Measurements from ENCODE around the gene TEX19.
"Not testable (repeated sequence)": the region's sequence is repeated elsewhere in the genome, so short reads cannot be mapped to it uniquely, and the experiment has no call there.

TEX19 gene

DNA sequence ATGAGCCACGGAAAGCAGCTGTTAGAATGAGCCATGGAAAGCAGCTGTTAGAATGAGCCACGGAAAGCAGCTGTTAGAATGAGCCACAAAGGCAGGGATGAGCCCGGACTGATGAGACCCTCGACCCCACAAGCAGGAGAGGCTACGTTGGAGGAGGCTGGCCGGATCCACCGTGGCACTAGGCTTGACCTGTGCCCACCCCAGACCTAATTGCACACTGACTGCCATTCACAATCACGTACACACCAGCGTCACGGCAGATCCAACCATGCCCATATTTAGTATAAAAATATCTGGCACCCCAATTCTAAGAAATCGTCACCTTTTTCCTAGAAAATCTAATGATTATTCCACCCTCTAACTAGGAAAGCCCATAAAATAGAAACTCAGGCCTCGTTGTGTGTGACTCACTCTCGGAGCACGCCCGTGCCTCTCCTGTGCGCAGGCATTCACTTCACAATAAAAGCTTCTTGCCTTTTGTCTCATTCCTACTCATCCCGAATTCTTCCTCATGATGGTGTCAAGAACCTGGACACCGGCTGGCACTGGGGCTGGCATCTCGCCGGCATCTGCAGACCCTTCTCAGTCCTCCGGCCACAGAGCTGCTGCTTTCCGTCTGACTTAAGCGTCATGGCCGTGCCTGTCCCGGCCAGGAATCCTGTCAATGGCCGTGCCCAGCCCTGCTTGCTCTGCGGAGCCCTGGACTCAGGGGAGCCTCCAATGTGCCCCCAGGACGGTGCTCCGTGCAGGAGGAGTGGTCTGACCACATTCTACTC is 20.0 kb upstream of the TEX19 start:
- DNase-seq (ENCODE audit: low read depth): no peak

DNA sequence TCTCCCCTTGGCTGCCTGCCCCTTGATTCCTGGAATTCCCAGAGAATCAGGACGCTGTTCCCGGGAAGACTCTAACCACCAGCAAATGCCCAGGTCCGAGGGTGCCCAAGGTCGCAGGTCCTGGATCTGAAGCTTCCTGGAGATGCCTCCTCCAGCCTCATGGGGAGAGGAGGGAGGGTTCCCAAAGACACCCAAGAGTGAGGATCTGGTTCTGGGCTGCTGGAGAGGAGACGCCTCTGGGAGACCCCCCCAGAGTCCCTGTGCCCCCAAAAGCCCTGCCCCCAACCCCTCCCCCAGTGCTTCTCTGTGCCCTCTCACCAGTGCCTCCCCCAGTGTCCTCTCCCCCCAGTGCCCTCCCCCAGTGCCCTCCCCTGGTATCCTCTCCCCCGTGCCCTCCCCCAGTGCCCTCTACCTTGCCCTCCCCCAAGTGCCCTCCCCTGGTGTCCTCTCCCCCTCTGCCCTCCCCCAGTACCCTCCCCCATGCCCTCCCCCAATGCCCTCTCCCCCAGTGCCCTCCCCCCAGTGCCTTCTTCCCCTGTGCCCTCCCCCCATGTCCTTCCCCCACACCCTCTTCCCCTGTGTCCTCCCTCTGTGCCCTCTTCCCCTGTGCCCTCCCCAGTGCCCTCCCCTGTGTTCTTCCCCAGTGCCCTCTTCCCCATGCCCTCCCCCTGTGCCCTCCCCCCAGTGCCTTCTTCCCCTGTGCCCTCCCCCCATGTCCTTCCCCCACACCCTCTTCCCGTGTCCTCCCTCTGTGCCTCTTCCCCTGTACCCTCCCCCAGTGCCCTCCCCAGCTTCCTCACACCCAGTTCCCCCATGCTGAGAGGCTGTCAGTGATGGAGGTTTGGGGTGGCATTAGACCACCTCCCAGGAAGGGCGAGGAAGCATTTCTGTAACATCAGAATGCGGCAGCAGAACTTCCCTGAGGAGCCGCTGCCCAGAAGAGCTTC is 19.1 kb upstream of the TEX19 start:
- DNase-seq (ENCODE audit: low read depth): no peak

DNA sequence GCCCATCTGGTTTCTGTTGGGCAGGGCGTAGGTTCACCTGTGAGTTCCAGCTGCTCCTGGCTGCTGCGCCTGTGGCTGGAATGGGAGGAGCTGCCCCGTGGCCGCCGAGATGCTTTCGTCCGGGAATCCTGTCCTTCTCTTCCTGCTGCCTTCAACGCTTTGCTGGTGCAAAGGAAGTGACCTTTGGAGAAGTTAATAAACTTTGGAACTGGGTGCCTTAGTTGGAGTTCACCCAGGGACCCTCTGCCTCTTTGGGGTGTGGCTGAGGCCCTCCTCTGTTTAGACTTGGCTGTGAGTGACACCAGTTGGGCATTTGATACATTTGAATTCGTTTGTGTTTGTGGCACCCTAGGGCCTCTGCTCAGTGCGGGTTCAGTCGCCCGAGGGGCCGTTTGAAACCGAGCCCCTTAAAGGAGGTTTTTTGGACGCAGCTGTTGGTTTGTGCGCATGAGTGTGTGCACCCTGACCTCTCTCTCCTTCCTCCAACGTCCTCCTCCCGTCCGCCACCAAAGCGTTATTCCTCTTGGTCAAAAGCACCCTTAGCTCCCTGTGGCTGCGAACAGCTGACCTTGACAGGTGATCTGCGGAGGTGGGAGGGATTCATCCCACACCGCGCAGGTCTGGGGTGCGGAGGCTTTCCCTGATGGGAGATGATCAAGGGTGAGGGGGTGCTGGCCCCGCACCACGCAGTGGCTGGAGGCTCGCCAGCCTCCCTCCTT is 16.5 kb upstream of the TEX19 start:
- DNase-seq (ENCODE audit: low read depth): no peak

DNA sequence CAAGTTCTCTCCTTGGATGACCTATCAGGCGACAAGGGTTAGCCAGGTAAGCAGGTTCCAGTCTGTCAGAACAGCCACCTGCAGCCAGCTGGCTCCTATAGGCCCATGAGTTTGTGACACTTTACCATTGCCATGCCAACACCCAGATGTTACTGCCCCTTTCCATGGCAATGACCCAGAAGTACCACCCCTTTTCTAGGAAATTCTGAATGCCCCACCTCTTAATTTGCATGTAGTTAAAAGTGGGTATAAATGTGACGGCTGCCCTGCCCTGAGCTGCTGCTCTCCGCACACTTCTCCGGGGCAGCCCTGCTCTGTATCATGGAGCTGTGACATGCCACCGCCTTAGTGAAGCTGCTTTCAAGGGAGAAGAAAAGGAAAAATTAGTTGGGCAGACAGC is 15.5 kb upstream of the TEX19 start:
- no peak for DNase-seq (ENCODE audit: low read depth)

DNA sequence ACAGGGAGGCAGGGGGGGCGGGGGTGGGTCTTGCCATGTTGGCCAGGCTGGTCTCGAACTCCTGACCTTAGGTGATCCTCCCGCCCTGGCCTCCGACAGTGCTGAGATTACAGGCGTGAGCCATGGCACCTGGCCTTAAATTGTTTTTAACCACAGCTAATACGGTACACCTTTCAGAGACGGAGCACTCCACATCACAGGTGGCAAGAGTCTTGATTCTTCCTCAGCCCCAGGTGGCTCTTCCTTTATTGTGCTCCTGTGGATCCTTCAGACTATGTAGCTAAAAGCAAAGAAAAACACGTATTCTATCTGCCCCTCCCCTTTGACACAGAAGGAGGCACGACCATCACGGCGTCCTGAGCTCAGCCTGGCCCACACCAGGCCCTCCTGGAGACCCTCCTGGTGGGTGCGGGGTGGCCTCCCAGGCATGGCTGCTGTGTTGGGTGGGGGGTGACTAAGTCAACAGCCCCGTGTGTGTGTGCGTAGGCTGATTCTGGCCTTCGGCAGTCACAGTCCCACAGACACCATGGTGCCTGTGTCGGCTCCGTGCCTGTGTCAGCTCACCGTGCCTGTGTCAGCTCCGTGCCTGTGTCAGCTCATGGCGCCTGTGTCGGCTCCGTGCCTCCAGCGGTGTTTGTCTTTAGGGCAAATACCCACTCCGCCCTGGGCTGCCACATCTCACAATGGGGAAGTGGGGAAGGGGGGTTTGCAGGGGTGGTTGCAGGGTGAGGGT is 14.7 kb upstream of the TEX19 start:
- no peak for DNase-seq (ENCODE audit: low read depth)

DNA sequence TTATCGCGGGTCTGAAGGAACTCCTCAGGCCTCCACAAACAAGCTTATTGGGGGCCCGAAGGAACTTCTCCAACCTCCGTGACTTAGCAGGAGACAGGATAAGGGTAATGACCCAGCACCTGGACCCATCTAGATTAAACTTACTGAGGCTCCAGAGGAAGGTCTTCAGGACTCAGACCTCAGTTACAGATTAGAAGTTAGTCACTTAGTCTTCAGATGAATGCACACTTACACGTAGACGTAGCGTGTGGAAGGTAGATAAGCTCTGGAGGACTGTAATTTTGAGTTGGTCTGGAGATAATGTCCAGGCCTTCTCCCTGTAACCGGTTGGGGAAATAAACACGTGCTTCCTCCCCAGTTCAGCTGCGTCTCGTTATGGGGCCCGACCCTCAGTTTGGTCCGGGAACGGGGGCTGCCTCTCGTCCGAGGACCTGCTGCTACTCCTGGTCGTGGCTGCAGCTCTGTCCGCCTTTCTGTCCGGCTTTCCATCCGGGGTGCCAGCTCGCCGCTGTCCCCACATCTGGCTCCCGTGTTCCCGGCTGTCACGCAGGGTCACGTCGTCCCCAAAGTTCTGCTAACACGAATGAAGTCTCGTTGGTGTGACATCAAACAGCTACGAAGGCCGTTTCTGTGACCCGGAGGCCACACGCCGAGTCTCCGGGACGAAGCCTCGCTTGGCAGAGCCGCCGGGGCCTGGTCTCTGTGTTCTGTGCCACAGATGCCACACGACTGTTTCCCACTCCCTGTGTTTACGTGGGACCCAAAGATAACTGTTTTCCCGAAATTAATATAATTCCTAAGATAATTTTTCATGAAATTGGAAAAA is 13.7 kb upstream of the TEX19 start:
- no peak for DNase-seq (ENCODE audit: low read depth)

DNA sequence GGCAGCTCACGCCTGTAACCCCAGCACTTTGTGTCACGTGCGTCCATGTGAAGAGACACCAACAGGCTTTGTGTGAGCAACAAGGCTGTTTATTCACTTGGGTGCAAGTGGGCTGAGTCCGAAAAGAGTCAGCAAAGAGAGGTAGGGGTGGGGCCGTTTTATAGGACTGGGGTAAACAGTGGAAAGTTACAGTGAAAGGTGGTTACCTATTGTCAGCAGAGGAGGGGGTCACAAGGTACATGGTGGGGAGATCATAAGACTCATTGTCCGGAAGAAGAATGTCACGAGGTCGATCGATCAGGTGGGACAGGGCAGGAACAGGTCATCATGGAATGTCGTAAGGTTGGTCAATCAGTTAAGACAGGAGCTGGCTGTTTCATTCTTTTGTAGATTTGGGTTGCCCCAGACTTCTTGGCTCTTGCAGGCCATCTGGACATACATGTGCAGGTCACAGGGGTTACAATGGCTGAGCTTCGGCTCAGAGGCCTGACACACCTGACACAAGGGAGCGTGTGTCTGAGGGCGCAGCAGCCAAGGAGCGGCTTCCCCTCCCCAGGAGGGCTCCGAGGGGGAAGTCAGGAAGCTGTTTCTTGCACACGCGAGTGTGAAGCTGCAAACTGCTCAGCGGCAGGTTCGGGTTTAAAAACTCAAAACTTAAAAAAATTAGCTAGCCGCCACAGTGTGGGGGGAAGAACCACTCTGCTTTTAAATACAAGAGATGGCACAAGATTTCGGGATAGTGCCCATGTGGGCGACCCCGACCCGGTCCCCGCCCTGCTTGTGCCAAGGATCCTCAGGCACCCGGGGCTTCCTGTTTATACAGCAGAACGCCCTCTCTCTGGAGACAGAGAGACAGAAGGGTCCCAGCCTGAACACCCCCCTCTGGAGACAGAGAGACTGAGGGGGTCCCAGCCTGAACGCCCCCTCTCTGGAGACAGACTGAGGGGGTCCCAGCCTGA is 12.4 kb upstream of the TEX19 start:
- no peak for DNase-seq (ENCODE audit: low read depth)

DNA sequence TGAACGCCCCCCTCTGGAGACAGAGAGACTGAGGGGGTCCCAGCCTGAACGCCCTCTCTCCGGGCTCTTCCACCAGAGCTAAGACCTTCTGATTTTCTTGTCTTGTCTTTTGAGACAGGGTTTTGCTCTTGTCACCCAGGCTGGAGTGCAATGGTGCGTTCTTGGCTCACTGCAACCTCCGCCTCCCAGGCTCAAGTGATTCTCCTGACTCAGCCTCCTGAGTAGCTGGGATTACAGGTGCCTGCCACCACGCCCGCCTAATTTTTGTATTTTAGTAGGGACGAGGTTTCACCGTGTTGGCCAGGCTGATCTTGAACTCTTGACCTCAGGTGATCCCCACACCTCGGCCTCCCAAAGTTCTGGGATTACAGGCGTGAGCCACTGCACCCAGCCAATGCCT is 11.1 kb upstream of the TEX19 start:
- DNase-seq (ENCODE audit: low read depth): not testable (repeated sequence)

DNA sequence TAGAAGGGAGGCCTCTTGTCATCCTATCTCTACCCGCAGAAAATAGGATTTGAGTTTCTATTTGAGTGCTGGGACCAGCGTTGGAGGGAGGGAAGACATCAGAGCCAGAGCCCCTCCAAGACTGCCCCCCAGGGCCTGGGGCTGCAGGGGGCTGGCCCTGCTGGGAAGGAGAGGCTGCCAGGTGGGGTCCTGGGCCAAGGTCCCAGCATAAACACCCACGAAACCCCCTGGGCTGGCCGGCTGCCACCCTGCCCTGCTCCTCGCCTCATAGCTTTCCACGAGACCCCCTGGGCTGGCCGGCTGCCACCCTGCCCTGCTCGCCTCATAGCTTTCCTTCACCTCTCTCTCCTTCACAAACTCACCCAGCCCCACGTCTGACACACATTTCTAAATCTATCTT is 10.6 kb upstream of the TEX19 start:
- no peak for DNase-seq (ENCODE audit: low read depth)

DNA sequence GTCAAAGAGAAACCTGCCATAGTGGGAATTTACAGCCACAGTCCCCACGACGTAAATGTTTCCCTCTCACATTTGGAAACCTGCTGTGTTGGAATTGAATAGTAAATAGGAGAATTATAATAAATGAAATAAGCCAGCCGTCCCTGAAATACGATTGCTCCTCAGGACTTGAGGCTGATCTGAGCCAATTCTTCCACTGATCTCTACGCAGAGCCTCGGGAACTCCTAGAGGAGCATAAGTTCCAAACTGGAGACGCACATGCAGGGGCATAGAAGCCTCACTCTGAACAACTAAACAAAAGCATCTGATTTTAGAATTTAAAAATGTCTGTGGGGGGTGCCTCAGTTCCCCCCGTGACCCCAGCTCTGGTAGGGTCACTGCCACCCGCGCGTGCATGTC is 10.2 kb upstream of the TEX19 start:
- no peak for DNase-seq (ENCODE audit: low read depth)

DNA sequence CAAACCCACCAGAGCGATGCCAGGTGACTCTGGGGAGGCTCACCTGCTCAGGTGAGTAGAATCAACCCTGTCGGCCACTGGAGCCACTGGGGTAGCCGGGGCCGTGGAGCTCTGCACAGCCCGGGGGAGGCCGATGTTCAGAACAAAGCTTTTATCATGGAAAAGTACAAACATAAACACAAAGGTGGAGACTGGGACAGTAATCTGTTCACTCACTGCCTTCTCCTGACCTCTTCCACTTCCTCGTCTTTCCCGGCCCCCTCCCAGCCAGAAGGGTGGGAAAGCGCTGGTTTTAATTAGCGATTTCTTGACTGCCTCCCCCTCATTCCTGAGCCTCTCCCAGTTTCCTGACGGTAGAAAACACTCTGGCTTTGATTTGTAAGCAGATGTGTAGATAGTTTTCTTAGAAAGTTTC is 9.8 kb upstream of the TEX19 start:
- no peak for DNase-seq (ENCODE audit: low read depth)

DNA sequence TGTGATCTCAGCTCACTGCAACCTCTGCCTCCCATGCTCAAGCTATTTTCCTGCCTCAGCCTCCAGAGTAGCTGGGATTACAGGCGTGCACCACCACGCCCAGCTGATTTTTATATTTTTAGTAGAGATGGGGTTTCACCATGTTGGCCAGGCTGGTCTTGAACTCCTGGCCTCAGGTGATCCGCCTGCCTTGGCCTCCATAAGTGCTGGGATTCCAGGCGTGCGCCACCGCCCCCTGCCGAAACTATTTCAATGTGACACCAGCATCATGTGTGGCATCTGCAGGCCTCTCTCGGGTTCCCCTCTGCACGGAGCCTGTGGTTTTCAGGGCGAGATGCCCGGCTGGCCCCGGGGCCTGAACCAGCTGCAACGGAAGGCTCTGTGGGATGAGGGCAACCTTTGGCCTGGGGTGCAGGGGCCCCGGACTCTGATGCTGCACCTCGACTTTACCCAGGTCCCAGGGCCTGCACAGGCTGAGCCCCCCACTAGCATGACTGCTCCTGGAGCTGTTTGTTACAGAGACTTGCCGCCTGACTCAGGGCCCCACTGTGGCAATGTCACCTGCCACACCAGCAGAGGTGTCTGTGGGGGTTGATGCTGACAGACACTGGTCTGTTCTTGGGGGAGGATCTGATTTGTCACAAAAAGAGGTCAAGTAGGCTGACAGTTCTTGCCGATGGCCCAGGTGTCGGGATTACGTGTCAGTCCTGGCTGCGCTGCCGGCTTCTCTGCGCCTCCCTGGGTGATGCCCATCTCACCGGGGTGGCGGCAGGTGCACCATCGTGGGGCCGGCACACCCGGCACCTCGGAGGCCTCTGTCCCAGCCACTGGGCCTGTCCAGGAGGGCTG is 8.6 kb upstream of the TEX19 start:
- DNase-seq (ENCODE audit: low read depth): no peak

DNA sequence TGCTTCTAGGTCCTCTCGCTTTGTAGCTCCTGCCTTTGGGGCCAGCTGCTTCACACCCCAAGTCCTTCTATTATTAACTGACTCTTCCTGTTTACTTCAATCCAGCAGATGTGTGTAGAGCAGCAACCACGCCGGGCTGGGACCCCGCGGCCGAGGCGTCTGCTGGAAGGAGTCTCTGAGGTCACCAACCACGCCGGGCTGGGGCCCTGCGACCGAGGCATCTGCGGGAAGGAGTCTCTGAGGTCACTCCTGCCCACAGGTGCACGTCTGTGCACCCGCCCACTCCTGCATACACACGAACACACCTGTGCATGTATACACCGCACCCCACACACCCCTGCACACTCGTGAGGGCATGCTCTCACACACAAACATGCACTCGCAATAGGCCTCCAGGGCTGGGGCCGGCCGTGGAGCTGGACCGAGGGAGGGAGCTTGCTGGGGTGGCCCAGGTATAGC is 7.8 kb upstream of the TEX19 start:
- DNase-seq (ENCODE audit: low read depth): no peak

DNA sequence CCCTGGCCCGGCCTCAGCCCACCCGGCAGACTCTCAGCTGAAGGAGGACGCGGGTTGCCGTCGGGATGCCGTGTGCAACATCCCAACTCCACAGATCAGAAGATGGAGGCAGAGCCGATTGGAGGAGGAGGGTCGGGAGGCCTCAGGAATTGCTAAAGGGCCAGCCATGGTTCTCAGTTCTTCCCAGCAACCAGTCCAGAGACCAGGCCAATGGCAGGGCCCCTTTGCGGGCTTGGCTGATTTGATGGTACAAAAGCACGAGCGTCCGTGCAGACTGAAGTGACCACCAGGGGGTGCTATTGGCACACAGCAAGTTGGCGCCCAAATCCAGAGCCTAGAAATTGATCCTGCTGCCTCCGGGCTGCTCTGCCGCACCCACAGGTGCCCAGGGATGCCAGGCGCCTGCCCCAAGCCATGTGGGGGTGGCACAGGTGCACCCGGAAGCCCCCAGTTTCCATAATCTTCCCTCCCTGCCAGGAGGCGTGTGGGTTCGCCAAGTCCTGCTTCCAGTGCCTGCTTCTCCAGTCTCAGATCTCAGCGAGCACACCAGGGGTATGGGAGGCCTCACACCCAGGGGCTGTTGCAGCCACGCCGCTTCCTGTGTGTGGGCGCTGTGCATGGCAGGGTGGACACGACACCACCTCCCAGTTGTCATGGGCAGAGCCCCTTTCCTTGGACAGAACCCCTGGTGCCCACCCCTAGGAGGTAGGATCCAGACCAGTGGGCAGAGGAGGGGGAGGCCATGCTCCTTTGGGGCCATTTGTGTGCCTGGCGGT is 7.1 kb upstream of the TEX19 start:
- DNase-seq (ENCODE audit: low read depth): peak; percentile 72

DNA sequence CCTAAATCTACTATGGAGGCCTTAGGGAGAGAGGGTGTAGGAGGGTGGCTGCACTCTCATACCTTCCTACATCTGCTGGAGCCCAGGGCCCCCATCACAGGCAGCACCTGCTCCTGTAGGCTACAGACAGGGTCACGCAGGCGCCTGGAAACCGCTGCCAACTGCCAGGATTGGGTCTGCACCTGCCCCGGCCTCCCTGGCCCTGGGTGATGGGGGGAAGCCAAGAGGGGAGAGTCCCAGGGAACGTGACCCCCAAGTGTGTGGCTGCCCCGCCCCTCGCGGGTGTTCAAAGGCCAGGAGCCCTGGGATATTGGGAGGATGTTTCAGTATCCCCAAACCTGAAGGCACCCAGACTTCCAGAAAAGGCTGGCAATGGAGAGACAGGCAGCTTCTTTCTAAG is 5.6 kb upstream of the TEX19 start:
- no peak for DNase-seq (ENCODE audit: low read depth)

DNA sequence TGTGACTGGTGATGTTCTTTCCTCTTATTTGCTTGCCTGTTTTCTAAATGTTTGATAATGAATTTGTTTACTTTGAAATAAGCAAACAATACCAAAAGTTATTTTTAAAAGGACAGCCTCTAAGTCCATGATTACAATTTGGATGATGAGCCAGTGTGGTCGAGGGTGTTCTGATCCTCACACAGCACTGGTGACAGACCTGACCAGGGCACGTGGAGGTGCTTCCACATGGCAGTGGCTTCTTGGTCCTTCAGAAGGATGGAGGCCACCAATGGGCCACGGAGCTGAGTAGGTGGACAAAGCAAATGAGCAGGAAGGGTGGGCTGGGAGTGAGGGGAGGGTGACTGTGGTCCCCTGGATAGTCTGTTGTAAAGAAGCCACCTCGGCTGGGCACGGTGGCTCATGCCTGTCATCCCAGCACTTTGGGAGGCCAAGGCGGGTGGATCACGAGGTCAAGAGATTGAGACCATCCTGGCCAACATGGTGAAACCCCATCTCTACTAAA is 4.2 kb upstream of the TEX19 start:
- DNase-seq (ENCODE audit: low read depth): no peak

DNA sequence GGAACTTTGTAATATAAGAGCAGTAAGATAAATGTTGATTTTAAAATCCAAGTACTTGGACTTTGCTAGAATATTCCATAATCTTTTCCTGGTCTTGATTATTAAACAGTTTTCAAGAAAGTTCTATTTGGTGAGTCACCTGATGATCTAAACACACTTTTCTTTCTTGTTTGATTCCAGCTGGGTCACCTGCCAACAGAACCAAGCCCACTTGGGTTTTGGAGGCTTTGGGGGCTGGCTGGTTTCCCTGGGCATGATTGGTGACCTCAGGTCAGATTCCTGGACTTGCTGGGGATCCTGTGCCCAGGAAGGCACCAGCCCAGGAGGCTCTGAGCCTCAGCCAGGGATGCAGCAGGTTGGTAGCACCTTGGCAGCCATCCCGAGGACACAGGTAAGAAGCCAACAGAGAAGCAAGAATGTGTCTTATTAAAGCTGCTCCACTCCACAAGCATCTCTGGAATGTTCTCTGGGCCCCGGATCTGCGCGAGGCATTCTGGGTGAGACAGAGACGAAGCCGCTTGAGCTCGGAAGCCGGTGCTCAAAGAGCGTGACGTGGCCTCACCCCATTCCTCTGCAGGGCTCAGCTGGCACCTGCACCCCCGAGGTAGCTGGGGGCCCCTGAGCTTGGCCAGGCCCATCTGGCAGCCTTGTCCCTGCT is 3.1 kb upstream of the TEX19 start:
- no peak for DNase-seq (ENCODE audit: low read depth)

Data from stimulated activated CD8-positive, alpha-beta memory T cell treated with anti-CD3 and anti-CD28 coated beads, Interleukin-15, amount 100 ng/mL, for 1 hour (primary cell).